ENCODE data around the gene SETBP1.

SETBP1 gene

GRCh38 chr18:45109706-45110105 lies 429.0 kb downstream of the SETBP1 start:
- no peak for ATAC-seq
- TF ChIP-seq ZC3H10 (CRISPR knock-in tag; IDR thresholded peaks at IDR 0.05) (no peak), ESRRG (CRISPR knock-in tag; IDR thresholded peaks at IDR 0.05) (no peak), GLIS3 (CRISPR knock-in tag; IDR thresholded peaks at IDR 0.05) (no peak), RARB (CRISPR knock-in tag; IDR thresholded peaks at IDR 0.05) (no peak), BACH2 (CRISPR knock-in tag; IDR thresholded peaks at IDR 0.05; ENCODE audit: borderline replicate concordance) (no peak), PPARA (CRISPR knock-in tag; IDR thresholded peaks at IDR 0.05; ENCODE audit: borderline replicate concordance) (no peak), CREB5 (CRISPR knock-in tag; IDR thresholded peaks at IDR 0.05; ENCODE audit: low read depth) (no peak), ZNF8 (CRISPR knock-in tag; IDR thresholded peaks at IDR 0.05) (no peak), PATZ1 (CRISPR knock-in tag; IDR thresholded peaks at IDR 0.05; ENCODE audit: borderline replicate concordance) (no peak), ARNTL (CRISPR knock-in tag; IDR thresholded peaks at IDR 0.05; ENCODE audit: borderline replicate concordance, low read depth) (no peak), OSR1 (CRISPR knock-in tag; IDR thresholded peaks at IDR 0.05) (no peak), ISL1 (CRISPR knock-in tag; IDR thresholded peaks at IDR 0.05) (no peak), TCF4 (CRISPR knock-in tag; IDR thresholded peaks at IDR 0.05; ENCODE audit: borderline replicate concordance) (no peak), POU6F1 (CRISPR knock-in tag; IDR thresholded peaks at IDR 0.05; ENCODE audit: borderline replicate concordance, low read depth) (no peak), SNAI2 (CRISPR knock-in tag; IDR thresholded peaks at IDR 0.05) (no peak)

GRCh38 chr18:45110577-45111501 lies 430.2 kb downstream of the SETBP1 start:
- peak; percentile 74 for ATAC-seq
- TF ChIP-seq CSRNP3 (CRISPR knock-in tag; IDR thresholded peaks at IDR 0.05): no peak
- TF ChIP-seq PPARA (CRISPR knock-in tag; IDR thresholded peaks at IDR 0.05; ENCODE audit: borderline replicate concordance): no peak
- no peak for TF ChIP-seq CREB5 (CRISPR knock-in tag; IDR thresholded peaks at IDR 0.05; ENCODE audit: low read depth)
- no peak for TF ChIP-seq SNAI2 (CRISPR knock-in tag; IDR thresholded peaks at IDR 0.05)
- no peak for TF ChIP-seq BACH2 (CRISPR knock-in tag; IDR thresholded peaks at IDR 0.05; ENCODE audit: borderline replicate concordance)
- no peak for TF ChIP-seq ZNF70 (CRISPR knock-in tag; IDR thresholded peaks at IDR 0.05)
- no peak for TF ChIP-seq GLIS3 (CRISPR knock-in tag; IDR thresholded peaks at IDR 0.05)
- TF ChIP-seq ESRRG (CRISPR knock-in tag; IDR thresholded peaks at IDR 0.05): no peak
- no peak for TF ChIP-seq TCF4 (CRISPR knock-in tag; IDR thresholded peaks at IDR 0.05; ENCODE audit: borderline replicate concordance)
- TF ChIP-seq ZNF565 (CRISPR knock-in tag; conservative IDR thresholded peaks at IDR 0.05; ENCODE audit: low read depth): no peak
- no peak for TF ChIP-seq RARB (CRISPR knock-in tag; IDR thresholded peaks at IDR 0.05)
- no peak for TF ChIP-seq ZFP3 (CRISPR knock-in tag; IDR thresholded peaks at IDR 0.05)
- no peak for TF ChIP-seq ZC3H10 (CRISPR knock-in tag; IDR thresholded peaks at IDR 0.05)
- TF ChIP-seq ZFP30 (CRISPR knock-in tag; IDR thresholded peaks at IDR 0.05): no peak

DNA sequence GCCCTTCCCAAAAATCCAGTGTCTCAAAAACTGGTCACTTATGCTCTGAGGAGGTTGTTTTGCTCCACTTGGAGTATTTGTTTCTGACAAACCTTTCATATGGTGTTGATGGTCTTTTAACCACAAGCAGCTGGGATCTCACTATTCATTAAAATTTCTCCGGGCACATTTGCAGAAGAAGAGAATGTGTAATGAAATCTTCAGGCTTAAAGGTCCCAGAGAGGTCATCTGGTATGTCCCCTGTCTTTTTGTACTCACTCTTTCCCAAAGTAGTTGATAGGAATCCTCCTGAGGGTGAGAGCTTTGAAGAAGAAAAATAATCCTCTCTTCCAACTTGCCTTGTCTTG lies 430.8 kb downstream of the SETBP1 start:
- ATAC-seq: no peak
- TF ChIP-seq ZFP3 (CRISPR knock-in tag; IDR thresholded peaks at IDR 0.05): no peak

Measured in SK-N-SH treated with all-trans-retinoic acid at 6 μM for 48 hours (cell line).